T-helper 2 cell treated with Interferon-gamma antibody and Interleukin-4, amounts not matched to agents 5 μg/mL and 100 μg/mL, for 36 hours (primary cell): Measurements from ENCODE around the gene TACC2.
"Not testable (repeated sequence)": the region's sequence is repeated elsewhere in the genome, so short reads cannot be mapped to it uniquely, and the experiment has no call there.

ENCODE experiments used
- DNase-seq: peaks from one replicate; pipeline ENCODE4 v3.0.0; 2021; ENCODE audit warnings: low spot score
- H3K27ac Mint-ChIP-seq: one replicate; pipeline ENCODE4 v1.8.0; 2021; ENCODE audit warnings: mild to moderate bottlenecking, mixed read lengths
- H3K27me3 Mint-ChIP-seq: one replicate; pipeline ENCODE4 v1.8.0; 2021; ENCODE audit warnings: low read depth, mixed read lengths
- H3K36me3 Mint-ChIP-seq: one replicate; pipeline ENCODE4 v1.8.0; 2021; ENCODE audit warnings: low read depth, mixed read lengths
- H3K4me1 Mint-ChIP-seq: one replicate; pipeline ENCODE4 v1.8.0; 2021; ENCODE audit warnings: low read depth, mixed read lengths
- H3K4me3 Mint-ChIP-seq: one replicate; pipeline ENCODE4 v1.8.0; 2022; ENCODE audit warnings: mild to moderate bottlenecking, moderate library complexity, mixed read lengths
- H3K9me3 Mint-ChIP-seq: one replicate; pipeline ENCODE4 v1.8.0; 2021; ENCODE audit warnings: mixed read lengths

Gene TACC2

GRCh38 chr10:122001698-122002097, 12.7 kb downstream of the TACC2 start:
- no peak for DNase-seq
- H3K27me3 Mint-ChIP-seq = no peaks in the 10 kb centered on the region
- no peak overlapping the region for H3K4me3 Mint-ChIP-seq
- H3K4me1 Mint-ChIP-seq = no peaks in the 10 kb centered on the region
- H3K9me3 Mint-ChIP-seq = peaks cover 19% of the 10 kb centered on the region
- H3K27ac Mint-ChIP-seq = no peak overlapping the region
- no peaks in the 10 kb centered on the region for H3K36me3 Mint-ChIP-seq

GRCh38 chr10:122007415-122007814, 18.5 kb downstream of the TACC2 start:
- no peak for DNase-seq
- Mint-ChIP-seq H3K27ac (no peak overlapping the region), H3K27me3 (no peaks in the 10 kb centered on the region), H3K4me3 (no peak overlapping the region), H3K36me3 (no peaks in the 10 kb centered on the region), H3K9me3 (peaks cover 2% of the 10 kb centered on the region), H3K4me1 (no peaks in the 10 kb centered on the region)

- no peaks in the 10 kb centered on the region for H3K9me3 Mint-ChIP-seq
These were observed 21.6 kb downstream of the TACC2 start for GRCh38 chr10:122010405-122011050.

GRCh38 chr10:122012731-122013130, 23.8 kb downstream of the TACC2 start:
- Mint-ChIP-seq H3K27ac (no peak overlapping the region), H3K9me3 (no peaks in the 10 kb centered on the region), H3K4me1 (no peaks in the 10 kb centered on the region), H3K4me3 (no peak overlapping the region), H3K36me3 (no peaks in the 10 kb centered on the region), H3K27me3 (no peaks in the 10 kb centered on the region)
- no peak for DNase-seq

More at GRCh38 chr10:122010405-122011050, 21.6 kb downstream of the TACC2 start:
- no peaks in the 10 kb centered on the region for H3K4me1 Mint-ChIP-seq
- H3K27ac Mint-ChIP-seq = no peak overlapping the region
- H3K27me3 Mint-ChIP-seq = no peaks in the 10 kb centered on the region
- no peak for DNase-seq
- no peak overlapping the region for H3K4me3 Mint-ChIP-seq
- H3K36me3 Mint-ChIP-seq = no peaks in the 10 kb centered on the region

GRCh38 chr10:122013311-122013780, 24.4 kb downstream of the TACC2 start:
- Mint-ChIP-seq H3K36me3 (no peaks in the 10 kb centered on the region), H3K9me3 (no peaks in the 10 kb centered on the region), H3K27me3 (peaks cover under 1% of the 10 kb centered on the region), H3K27ac (no peak overlapping the region), H3K4me3 (no peak overlapping the region), H3K4me1 (no peaks in the 10 kb centered on the region)
- DNase-seq = no peak

- no peak for DNase-seq
- H3K27me3 Mint-ChIP-seq = peaks cover 6% of the 10 kb centered on the region
- H3K27ac Mint-ChIP-seq = no peak overlapping the region
- no peaks in the 10 kb centered on the region for H3K36me3 Mint-ChIP-seq
- H3K4me3 Mint-ChIP-seq = no peak overlapping the region
- no peaks in the 10 kb centered on the region for H3K4me1 Mint-ChIP-seq
- H3K9me3 Mint-ChIP-seq = no peaks in the 10 kb centered on the region
These were observed 25.8 kb downstream of the TACC2 start for GRCh38 chr10:122014652-122015248.

GRCh38 chr10:122017926-122018325, 29.0 kb downstream of the TACC2 start:
- H3K4me3 Mint-ChIP-seq, H3K4me1 Mint-ChIP-seq, DNase-seq, H3K27me3 Mint-ChIP-seq, H3K27ac Mint-ChIP-seq, H3K36me3 Mint-ChIP-seq, H3K9me3 Mint-ChIP-seq: not testable (repeated sequence)

- DNase-seq = no peak
- Mint-ChIP-seq H3K4me3 (no peak overlapping the region), H3K27me3 (peaks cover 6% of the 10 kb centered on the region), H3K4me1 (no peaks in the 10 kb centered on the region), H3K9me3 (no peaks in the 10 kb centered on the region), H3K27ac (no peak overlapping the region), H3K36me3 (no peaks in the 10 kb centered on the region)
These were observed 29.5 kb downstream of the TACC2 start for GRCh38 chr10:122018491-122018890.

- no peak for DNase-seq
- Mint-ChIP-seq H3K4me3 (no peak overlapping the region), H3K9me3 (no peaks in the 10 kb centered on the region), H3K27me3 (peaks cover 6% of the 10 kb centered on the region), H3K27ac (no peak overlapping the region), H3K4me1 (no peaks in the 10 kb centered on the region), H3K36me3 (no peaks in the 10 kb centered on the region)
These were observed 30.0 kb downstream of the TACC2 start for GRCh38 chr10:122018951-122019413.

GRCh38 chr10:122019414-122019975, 30.5 kb downstream of the TACC2 start:
- H3K27ac Mint-ChIP-seq = no peak overlapping the region
- no peak for DNase-seq
- H3K36me3 Mint-ChIP-seq = no peaks in the 10 kb centered on the region
- H3K27me3 Mint-ChIP-seq = peaks cover 6% of the 10 kb centered on the region
- H3K4me3 Mint-ChIP-seq = no peak overlapping the region
- H3K4me1 Mint-ChIP-seq = no peaks in the 10 kb centered on the region
- H3K9me3 Mint-ChIP-seq = no peaks in the 10 kb centered on the region

GRCh38 chr10:122020226-122020625, 31.3 kb downstream of the TACC2 start:
- H3K27me3 Mint-ChIP-seq = peaks cover 6% of the 10 kb centered on the region
- no peak overlapping the region for H3K4me3 Mint-ChIP-seq
- DNase-seq = no peak
- H3K4me1 Mint-ChIP-seq = no peaks in the 10 kb centered on the region
- no peak overlapping the region for H3K27ac Mint-ChIP-seq
- H3K36me3 Mint-ChIP-seq = no peaks in the 10 kb centered on the region
- no peaks in the 10 kb centered on the region for H3K9me3 Mint-ChIP-seq

- Mint-ChIP-seq H3K36me3 (no peaks in the 10 kb centered on the region), H3K9me3 (no peaks in the 10 kb centered on the region)
- no peak for DNase-seq
These were observed 32.4 kb downstream of the TACC2 start for GRCh38 chr10:122021379-122021778.

GRCh38 chr10:122021828-122022227, 32.9 kb downstream of the TACC2 start:
- no peaks in the 10 kb centered on the region for H3K9me3 Mint-ChIP-seq
- no peak overlapping the region for H3K27ac Mint-ChIP-seq
- no peaks in the 10 kb centered on the region for H3K36me3 Mint-ChIP-seq
- DNase-seq = no peak
- no peak overlapping the region for H3K4me3 Mint-ChIP-seq
- peaks cover 6% of the 10 kb centered on the region for H3K27me3 Mint-ChIP-seq
- no peaks in the 10 kb centered on the region for H3K4me1 Mint-ChIP-seq

More at GRCh38 chr10:122021379-122021778, 32.4 kb downstream of the TACC2 start:
- H3K27me3 Mint-ChIP-seq = peaks cover 6% of the 10 kb centered on the region
- no peak overlapping the region for H3K27ac Mint-ChIP-seq
- H3K4me3 Mint-ChIP-seq = no peak overlapping the region
- H3K4me1 Mint-ChIP-seq = no peaks in the 10 kb centered on the region

- Mint-ChIP-seq H3K4me3 (no peak overlapping the region), H3K36me3 (no peaks in the 10 kb centered on the region), H3K27me3 (peaks cover 6% of the 10 kb centered on the region), H3K27ac (no peak overlapping the region), H3K9me3 (no peaks in the 10 kb centered on the region), H3K4me1 (no peaks in the 10 kb centered on the region)
- DNase-seq = no peak
These were observed 33.3 kb downstream of the TACC2 start for GRCh38 chr10:122022276-122022675.
